CD14-positive monocyte (primary cell): ENCODE data around the gene SSTR3. TPM values are rescaled to one million over a fixed set of nuclear protein-coding genes. Genes with fewer than 3 reads are reported as not detected.

ENCODE experiments used
- DNase-seq, 3 donors: peaks; one replicate each; pipeline ENCODE4 v3.0.0-alpha.2; 2011 to 2022
- H2AFZ ChIP-seq: 2 replicates; pipeline ENCODE4 v1.6.0; 2012; ENCODE audit warnings: mild to moderate bottlenecking, low read depth, low read length, inconsistent platforms; ENCODE audit not compliant: insufficient read depth, poor library complexity, severe bottlenecking
- H3K27ac ChIP-seq, 2 donors: 1 replicate in 1 of 2; 2 replicates in 1 of 2; pipeline ENCODE4 v1.5.1; 2012 to 2013; ENCODE audit warnings: low read length in 2 of 2, control low read depth in 1 of 2, inconsistent platforms in 1 of 2, low read depth in 1 of 2, mild to moderate bottlenecking in 1 of 2
- H3K27me3 ChIP-seq, 2 donors: one replicate each; pipeline versions ENCODE4 v1.6.0 to v1.6.1; 2011 to 2013; ENCODE audit warnings: low read length in 2 of 2; ENCODE audit not compliant: control insufficient read depth in 2 of 2, insufficient read depth in 2 of 2
- H3K36me3 ChIP-seq, 2 donors: replicated peaks in 1 of 2; 1 replicate in 1 of 2; 2 replicates in 1 of 2; pipeline versions ENCODE4 v1.5.1 to v1.6.1; 2012 to 2013; ENCODE audit warnings: low read length in 2 of 2, control low read depth in 1 of 2, inconsistent platforms in 1 of 2, mild to moderate bottlenecking in 1 of 2; ENCODE audit not compliant: insufficient read depth in 2 of 2, control insufficient read depth in 1 of 2
- H3K4me1 ChIP-seq, 2 donors: 1 replicate in 1 of 2; 2 replicates in 1 of 2; pipeline versions ENCODE4 v1.5.1 to v1.6.1; 2012 to 2013; ENCODE audit warnings: low read length in 2 of 2, control low read depth in 1 of 2, inconsistent platforms in 1 of 2, mild to moderate bottlenecking in 1 of 2, moderate library complexity in 1 of 2; ENCODE audit not compliant: insufficient read depth in 2 of 2, control insufficient read depth in 1 of 2
- H3K4me2 ChIP-seq: replicated peaks from 2 replicates; pipeline ENCODE3; 2012; ENCODE audit warnings: low read length, moderate library complexity, mild to moderate bottlenecking; ENCODE audit not compliant: poor library complexity, severe bottlenecking; ENCODE audit errors: extremely low read depth
- H3K4me3 ChIP-seq, 3 experiments: fragments of 200-600 bp in 1 of 3; sonication (generic) in 1 of 3; replicated peaks in 1 of 3; 1 replicate in 2 of 3; 2 replicates in 1 of 3; pipeline ENCODE4 v1.5.1; 2011 to 2013; ENCODE audit warnings: low read length in 3 of 3, mild to moderate bottlenecking in 3 of 3, control low read depth in 2 of 3, low read depth in 2 of 3, inconsistent platforms in 1 of 3, moderate library complexity in 1 of 3
- H3K79me2 ChIP-seq: 2 replicates; pipeline ENCODE4 v1.6.0; 2012; ENCODE audit warnings: mild to moderate bottlenecking, control low read depth, inconsistent platforms, low read length, moderate library complexity; ENCODE audit not compliant: insufficient read depth
- H3K9ac ChIP-seq: 2 replicates; pipeline ENCODE4 v1.6.0; 2017; ENCODE audit warnings: low read length, mild to moderate bottlenecking; ENCODE audit not compliant: insufficient read depth, poor library complexity, severe bottlenecking
- H3K9me3 ChIP-seq, 2 donors: replicated peaks in 1 of 2; 1 replicate in 1 of 2; 2 replicates in 1 of 2; pipeline versions ENCODE4 v1.5.1 to v1.6.1; 2012 to 2013; ENCODE audit warnings: low read length in 2 of 2, control low read depth in 1 of 2; ENCODE audit not compliant: control insufficient read depth in 1 of 2, insufficient read depth in 1 of 2
- H4K20me1 ChIP-seq: 2 replicates; pipeline ENCODE4 v1.6.0; 2012; ENCODE audit warnings: mild to moderate bottlenecking, low read length, control low read depth, moderate library complexity; ENCODE audit not compliant: insufficient read depth
- H3K27ac Mint-ChIP-seq, 7 donors: one replicate each; pipeline ENCODE4 v1.8.0; 2020; ENCODE audit warnings: mild to moderate bottlenecking in 7 of 7, mixed read lengths in 7 of 7, moderate library complexity in 6 of 7, inconsistent platforms in 2 of 7
- H3K27me3 Mint-ChIP-seq, 3 donors: one replicate each; pipeline ENCODE4 v1.8.0; 2021 to 2022; ENCODE audit warnings: low read depth in 3 of 3, mild to moderate bottlenecking in 3 of 3, mixed read lengths in 3 of 3, moderate library complexity in 3 of 3, inconsistent platforms in 1 of 3
- H3K36me3 Mint-ChIP-seq, 2 donors: one replicate each; pipeline ENCODE4 v1.8.0; 2020; ENCODE audit warnings: mixed read lengths in 2 of 2, inconsistent platforms in 1 of 2, mild to moderate bottlenecking in 1 of 2
- H3K4me1 Mint-ChIP-seq: one replicate; pipeline ENCODE4 v1.8.0; 2020; ENCODE audit warnings: mild to moderate bottlenecking, mixed read lengths
- H3K4me3 Mint-ChIP-seq, 2 donors: one replicate each; pipeline ENCODE4 v1.8.0; 2020; ENCODE audit warnings: mild to moderate bottlenecking in 2 of 2, mixed read lengths in 2 of 2, moderate library complexity in 1 of 2
- H3K9me3 Mint-ChIP-seq, 7 donors: one replicate each; pipeline ENCODE4 v1.8.0; 2020 to 2022; ENCODE audit warnings: mixed read lengths in 7 of 7, mild to moderate bottlenecking in 6 of 7, moderate library complexity in 6 of 7, inconsistent platforms in 2 of 7
- WGBS: methylation state at CpG from one replicate; pipeline ENCODE4 v1.1.5; 2013; ENCODE audit warnings: missing lambda C conversion rate; ENCODE audit not compliant: insufficient coverage; 5-methylcytosine and 5-hydroxymethylcytosine counted together
- intact Hi-C, 2 donors: fragments of 100-400 bp; cut with micrococcal nuclease; formaldehyde crosslinking; loops; one replicate each; pipeline versions ENCODE4 v1.15.0 to v1.15.1; 2023
- polyA plus RNA-seq, 3 donors: library from polyadenylated mRNA; depleted of rRNA in 1 of 3; unstranded in 2 of 3; stranded (reverse) in 1 of 3; fragments of 300-500 nt in 2 of 3; fragments of >200 nt in 1 of 3; fragmentation: Illumina TruSeq in 2 of 3; gene quantifications; 1 replicate in 2 of 3; 2 replicates in 1 of 3; pipeline ENCODE4 v1.2.3, GENCODE V29; 2012 to 2021
- TF ChIP-seq, protein P1 (sequence below): fragments of 200-600 bp; IDR thresholded peaks from one replicate; pipeline ENCODE4 v1.8.0; 2022; ENCODE audit warnings: antibody characterized with exemption, mild to moderate bottlenecking

The SSTR3 gene
- polyA plus RNA-seq, 3 donors: 0.04 TPM; not detected in 2

DNA sequence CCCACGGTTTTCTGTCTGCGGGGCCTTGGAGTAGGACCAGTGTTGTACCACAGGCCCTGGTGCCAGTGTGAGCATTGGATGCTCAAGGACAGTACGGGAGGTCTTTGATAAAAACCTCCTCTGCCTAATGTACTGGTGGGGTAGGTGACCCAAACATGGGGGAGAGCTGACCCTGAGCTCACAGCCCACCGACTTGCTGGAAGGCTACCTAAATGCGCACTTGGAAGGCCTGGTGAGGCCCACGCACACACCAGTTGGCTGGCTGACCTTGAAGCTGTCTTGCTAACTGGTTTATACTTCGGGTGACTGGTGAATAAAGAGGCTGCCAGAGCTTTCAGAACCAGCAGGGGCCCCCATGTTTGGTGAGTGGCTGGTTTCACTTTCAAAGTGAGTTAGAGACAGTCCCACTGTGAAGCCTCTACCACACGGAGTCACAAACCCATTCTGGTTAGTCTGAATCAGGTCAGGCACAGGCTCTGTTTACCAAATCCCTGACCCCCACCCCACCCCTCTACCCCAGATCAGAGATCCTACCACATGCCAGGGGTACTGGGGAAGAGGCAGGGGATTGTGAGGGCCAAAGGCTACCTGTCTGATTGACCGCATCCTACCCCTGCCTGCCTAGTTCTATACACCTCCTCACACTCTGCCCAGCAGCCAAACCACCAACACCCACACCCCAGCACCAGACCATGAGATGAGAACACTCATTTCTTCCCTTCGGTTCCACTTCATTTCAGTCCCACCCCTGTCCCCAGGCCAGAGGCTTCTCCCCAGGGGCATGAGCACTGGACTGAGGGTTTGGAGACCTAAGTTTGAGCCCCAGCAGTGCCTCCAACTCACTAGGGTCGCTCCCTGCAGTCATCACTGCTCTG, 49.8 kb downstream of the SSTR3 start:
- TF ChIP-seq, protein P1, sequence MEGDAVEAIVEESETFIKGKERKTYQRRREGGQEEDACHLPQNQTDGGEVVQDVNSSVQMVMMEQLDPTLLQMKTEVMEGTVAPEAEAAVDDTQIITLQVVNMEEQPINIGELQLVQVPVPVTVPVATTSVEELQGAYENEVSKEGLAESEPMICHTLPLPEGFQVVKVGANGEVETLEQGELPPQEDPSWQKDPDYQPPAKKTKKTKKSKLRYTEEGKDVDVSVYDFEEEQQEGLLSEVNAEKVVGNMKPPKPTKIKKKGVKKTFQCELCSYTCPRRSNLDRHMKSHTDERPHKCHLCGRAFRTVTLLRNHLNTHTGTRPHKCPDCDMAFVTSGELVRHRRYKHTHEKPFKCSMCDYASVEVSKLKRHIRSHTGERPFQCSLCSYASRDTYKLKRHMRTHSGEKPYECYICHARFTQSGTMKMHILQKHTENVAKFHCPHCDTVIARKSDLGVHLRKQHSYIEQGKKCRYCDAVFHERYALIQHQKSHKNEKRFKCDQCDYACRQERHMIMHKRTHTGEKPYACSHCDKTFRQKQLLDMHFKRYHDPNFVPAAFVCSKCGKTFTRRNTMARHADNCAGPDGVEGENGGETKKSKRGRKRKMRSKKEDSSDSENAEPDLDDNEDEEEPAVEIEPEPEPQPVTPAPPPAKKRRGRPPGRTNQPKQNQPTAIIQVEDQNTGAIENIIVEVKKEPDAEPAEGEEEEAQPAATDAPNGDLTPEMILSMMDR: no peak
- H3K79me2 ChIP-seq: no peaks in the 10 kb centered on the region
- H3K4me1 Mint-ChIP-seq: peaks cover 19% of the 10 kb centered on the region
- intact Hi-C loops: no loop called here
- H3K4me2 ChIP-seq: no peak overlapping the region
- no peak for DNase-seq
- H3K4me3 Mint-ChIP-seq: no peak overlapping the region
- no peaks in the 10 kb centered on the region for H3K27me3 ChIP-seq
- H3K27ac Mint-ChIP-seq: peak overlapping the region in 1 of 7 donors; percentile 33
- peaks cover 5 to 10% of the 10 kb centered on the region in 2 donors for H3K9me3 ChIP-seq
- no peak overlapping the region for H3K4me3 ChIP-seq
- H3K4me1 ChIP-seq: peaks cover 10 to 15% of the 10 kb centered on the region in 2 donors
- peaks cover 7 to 15% (median 8%) of the 10 kb centered on the region in 3 donors for H3K27me3 Mint-ChIP-seq
- no peaks in the 10 kb centered on the region for H4K20me1 ChIP-seq
- no peak overlapping the region for H2AFZ ChIP-seq
- no peak overlapping the region for H3K9ac ChIP-seq
- H3K36me3 ChIP-seq: no peaks in the 10 kb centered on the region
- no peak overlapping the region for H3K27ac ChIP-seq
- H3K36me3 Mint-ChIP-seq: no peaks in the 10 kb centered on the region
- H3K9me3 Mint-ChIP-seq: peaks cover 3 to 11% (median 6%) of the 10 kb centered on the region in 7 donors
- 91% methylated on average over 6 of the region's 11 CpGs for WGBS

DNA sequence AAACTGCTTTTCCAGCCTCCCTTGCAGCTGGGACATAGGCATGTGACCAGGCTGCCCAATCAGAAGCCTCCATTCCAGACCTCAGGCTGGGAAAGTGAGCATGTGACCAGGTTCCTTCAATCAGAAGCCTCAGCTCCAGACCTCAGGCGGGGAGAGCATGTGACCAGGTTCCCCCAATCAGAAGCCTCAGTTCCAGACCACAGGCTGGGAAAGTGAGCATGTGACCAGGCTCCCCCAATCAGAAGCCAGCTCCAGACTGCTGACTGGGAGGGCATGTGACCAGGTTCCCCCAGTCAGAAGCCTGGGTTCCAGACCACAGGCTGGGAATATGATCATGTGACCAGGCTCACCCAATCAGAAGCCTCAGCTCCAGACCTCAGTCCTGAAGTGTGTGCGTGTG, 50.8 kb downstream of the SSTR3 start:
- peak in 1 of 3 donors; percentile 32 for DNase-seq
- TF ChIP-seq, protein P1: no peak

More for the DNA sequence above, 50.8 kb downstream of the SSTR3 start:
- Histone ChIP-seq H3K27me3 (no peaks in the 10 kb centered on the region), H3K9ac (no peak overlapping the region), H3K36me3 (no peaks in the 10 kb centered on the region), H3K27ac (no peak overlapping the region), H4K20me1 (no peaks in the 10 kb centered on the region), H3K4me2 (no peak overlapping the region), H3K9me3 (peaks cover 5 to 10% of the 10 kb centered on the region in 2 donors), H3K79me2 (no peaks in the 10 kb centered on the region), H3K4me1 (peaks cover 10 to 11% of the 10 kb centered on the region in 2 donors), H2AFZ (no peak overlapping the region), H3K4me3 (no peak overlapping the region)
- Mint-ChIP-seq H3K9me3 (peaks cover 3 to 11% (median 6%) of the 10 kb centered on the region in 7 donors), H3K27me3 (peaks cover 9 to 13% (median 12%) of the 10 kb centered on the region in 3 donors), H3K36me3 (no peaks in the 10 kb centered on the region), H3K27ac (no peak overlapping the region), H3K4me1 (peaks cover 22% of the 10 kb centered on the region), H3K4me3 (no peak overlapping the region)
- intact Hi-C loops: no loop called here
- WGBS: 100% methylated on average over 1 of the region's 2 CpGs
